Neural progenitor cell (in vitro differentiated cells): ENCODE results near the gene MBD1. TPM values are rescaled to one million over a fixed set of nuclear protein-coding genes. Genes with fewer than 3 reads are reported as not detected.
A peak's percentile ranks its signal among the peaks of the same experiment; 100 is the strongest.

ENCODE experiments used
- DNase-seq: peaks from one replicate; pipeline ENCODE4 v3.0.0-alpha.2; 2016; ENCODE audit warnings: low spot score
- H2AFZ ChIP-seq: fragments of 200-600 bp; sonication (generic); replicated peaks from 2 replicates; pipeline ENCODE4 v1.6.1; 2016; ENCODE audit warnings: antibody characterized with exemption
- H3F3A ChIP-seq: fragments of 200-600 bp; sonication (generic); 2 replicates; pipeline ENCODE4 v1.6.1; 2016; ENCODE audit warnings: antibody characterized with exemption, low read depth
- H3K27ac ChIP-seq: fragments of 200-600 bp; sonication (generic); 2 replicates; pipeline ENCODE4 v1.5.1; 2016; ENCODE audit warnings: mild to moderate bottlenecking
- H3K27me3 ChIP-seq: fragments of 200-600 bp; sonication (generic); 2 replicates; pipeline ENCODE4 v1.6.1; 2016; ENCODE audit warnings: mild to moderate bottlenecking, moderate library complexity
- H3K36me3 ChIP-seq: fragments of 200-600 bp; sonication (generic); 2 replicates; pipeline ENCODE4 v1.5.1; 2016
- H3K4me1 ChIP-seq: fragments of 200-600 bp; sonication (generic); 2 replicates; pipeline ENCODE4 v1.6.1; 2016; ENCODE audit warnings: mixed run types
- H3K4me2 ChIP-seq: fragments of 200-600 bp; sonication (generic); 2 replicates; pipeline ENCODE4 v1.6.1; 2016
- H3K4me3 ChIP-seq: fragments of 200-600 bp; sonication (generic); 2 replicates; pipeline ENCODE4 v1.5.1; 2016
- H3K79me2 ChIP-seq: fragments of 200-600 bp; sonication (generic); 2 replicates; pipeline ENCODE4 v1.6.1; 2016; ENCODE audit warnings: low read depth
- H3K9ac ChIP-seq: fragments of 200-600 bp; sonication (generic); 2 replicates; pipeline ENCODE4 v1.6.1; 2016
- H3K9me3 ChIP-seq: fragments of 200-600 bp; sonication (generic); 2 replicates; pipeline ENCODE4 v1.5.1; 2016; ENCODE audit warnings: low read depth
- H4K20me1 ChIP-seq: fragments of 200-600 bp; sonication (generic); 2 replicates; pipeline ENCODE4 v1.6.1; 2016; ENCODE audit warnings: low read depth
- H3K27ac Mint-ChIP-seq: 3 replicates; pipeline ENCODE4 v1.8.0; 2021; ENCODE audit warnings: mixed read lengths
- H3K27me3 Mint-ChIP-seq: 2 replicates; pipeline ENCODE4 v1.8.0; 2022; ENCODE audit warnings: low read depth, mild to moderate bottlenecking, inconsistent platforms, moderate library complexity, mixed read lengths; ENCODE audit not compliant: insufficient read depth
- H3K36me3 Mint-ChIP-seq: 3 replicates; pipeline ENCODE4 v1.8.0; 2021; ENCODE audit warnings: mixed read lengths
- H3K4me1 Mint-ChIP-seq: 3 replicates; pipeline ENCODE4 v1.8.0; 2021; ENCODE audit warnings: mixed read lengths
- H3K4me3 Mint-ChIP-seq: 3 replicates; pipeline ENCODE4 v1.8.0; 2021; ENCODE audit warnings: mild to moderate bottlenecking, moderate library complexity, mixed read lengths
- H3K9me3 Mint-ChIP-seq: 3 replicates; pipeline ENCODE4 v1.8.0; 2020; ENCODE audit warnings: mixed read lengths
- EZH2 ChIP-seq: fragments of 200-600 bp; sonication (generic); IDR thresholded peaks from 2 replicates; pipeline ENCODE4 v1.6.1; 2017; ENCODE audit warnings: antibody characterized with exemption, mild to moderate bottlenecking, moderate library complexity
- EZH2phosphoT487 ChIP-seq: fragments of 200-600 bp; sonication (generic); IDR thresholded peaks from 2 replicates; pipeline ENCODE4 v1.6.1; 2017; ENCODE audit warnings: antibody characterized with exemption
- total RNA-seq: library from RNA; depleted of rRNA; stranded (reverse); fragments of >200 nt; gene quantifications from 2 replicates; pipeline ENCODE4 v1.2.3, GENCODE V29; 2015; ENCODE audit warnings: low replicate concordance
- TF ChIP-seq, protein P1 (sequence below): fragments of 200-600 bp; sonication (generic); IDR thresholded peaks from 2 replicates; pipeline ENCODE4 v1.5.1; 2017; ENCODE audit warnings: antibody characterized with exemption, mild to moderate bottlenecking

Gene MBD1, protein sequence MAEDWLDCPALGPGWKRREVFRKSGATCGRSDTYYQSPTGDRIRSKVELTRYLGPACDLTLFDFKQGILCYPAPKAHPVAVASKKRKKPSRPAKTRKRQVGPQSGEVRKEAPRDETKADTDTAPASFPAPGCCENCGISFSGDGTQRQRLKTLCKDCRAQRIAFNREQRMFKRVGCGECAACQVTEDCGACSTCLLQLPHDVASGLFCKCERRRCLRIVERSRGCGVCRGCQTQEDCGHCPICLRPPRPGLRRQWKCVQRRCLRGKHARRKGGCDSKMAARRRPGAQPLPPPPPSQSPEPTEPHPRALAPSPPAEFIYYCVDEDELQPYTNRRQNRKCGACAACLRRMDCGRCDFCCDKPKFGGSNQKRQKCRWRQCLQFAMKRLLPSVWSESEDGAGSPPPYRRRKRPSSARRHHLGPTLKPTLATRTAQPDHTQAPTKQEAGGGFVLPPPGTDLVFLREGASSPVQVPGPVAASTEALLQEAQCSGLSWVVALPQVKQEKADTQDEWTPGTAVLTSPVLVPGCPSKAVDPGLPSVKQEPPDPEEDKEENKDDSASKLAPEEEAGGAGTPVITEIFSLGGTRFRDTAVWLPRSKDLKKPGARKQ
- 32.7 and 58.8 TPM in 2 replicates for total RNA-seq

DNA sequence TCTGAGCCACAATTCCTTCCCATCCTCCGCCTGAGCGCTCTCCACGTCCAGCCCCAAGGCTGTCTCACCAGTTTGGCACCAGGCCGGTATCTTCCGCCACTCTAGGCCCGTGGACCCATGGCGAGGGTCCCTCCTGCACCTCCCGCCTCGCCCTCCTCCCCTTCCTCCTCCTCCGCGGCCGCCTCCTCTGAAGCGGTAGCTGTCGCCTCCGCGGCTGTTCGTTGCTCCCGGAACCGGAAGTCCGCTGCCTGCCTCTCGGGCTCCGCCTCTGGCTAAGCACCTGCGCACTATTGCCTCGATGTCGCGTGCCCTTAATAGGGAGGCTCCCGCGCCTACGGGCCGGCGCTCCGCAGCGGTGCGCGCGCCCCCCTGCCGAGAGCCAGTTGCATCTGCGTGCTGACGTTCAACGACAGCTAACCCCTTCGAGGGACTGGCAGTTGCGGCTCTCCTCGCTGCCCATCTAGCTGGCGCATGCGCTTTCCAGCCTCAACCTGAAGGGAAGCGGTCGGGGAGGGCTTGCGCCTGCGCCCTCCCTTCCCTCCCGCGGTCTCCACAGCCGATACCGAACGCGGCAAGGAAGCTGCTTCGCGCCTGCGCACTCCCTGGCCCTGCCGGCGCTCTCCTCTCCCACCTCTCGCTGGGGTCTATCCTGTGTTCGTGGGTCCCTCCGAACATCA is at the start of gene MBD1:
TSS of gene MBD1 (minus strand) at position 229 of the 677 bp plus-strand sequence. CDS start 1,531 bp downstream, outside the sequence.
- H4K20me1 ChIP-seq, result peaks cover 10% of the 10 kb centered on the region
- H3K27ac Mint-ChIP-seq, result peak within 1 kb of the TSS; percentile 46
- H3K79me2 ChIP-seq, result peaks cover 29% of the 10 kb centered on the region
- peaks cover 7% of the 10 kb centered on the region for H3K36me3 ChIP-seq
- H3K9me3 Mint-ChIP-seq, result no peaks in the 10 kb centered on the region
- H3K4me1 ChIP-seq, result peaks cover 12% of the 10 kb centered on the region
- H3K27me3 Mint-ChIP-seq, result peaks cover 7% of the 10 kb centered on the region
- no peaks in the 10 kb centered on the region for H3K9me3 ChIP-seq
- peaks cover 11% of the 10 kb centered on the region for H3F3A ChIP-seq
- peak within 1 kb of the TSS; percentile 96 for H3K4me3 Mint-ChIP-seq
- peaks cover 31% of the 10 kb centered on the region for H3K36me3 Mint-ChIP-seq
- peak within 1 kb of the TSS; percentile 91 for H3K4me3 ChIP-seq
- H3K27me3 ChIP-seq, result no peaks in the 10 kb centered on the region
- peak; percentile 98 for DNase-seq
- peak within 1 kb of the TSS; percentile 79 for H3K27ac ChIP-seq
- peak within 1 kb of the TSS; percentile 99 for H2AFZ ChIP-seq
- H3K4me1 Mint-ChIP-seq, result peaks cover 22% of the 10 kb centered on the region
- H3K4me2 ChIP-seq, result peak within 1 kb of the TSS; percentile 87
- peak within 1 kb of the TSS; percentile 85 for H3K9ac ChIP-seq
- TF ChIP-seq EZH2phosphoT487, result no peak
- TF ChIP-seq, protein P1, sequence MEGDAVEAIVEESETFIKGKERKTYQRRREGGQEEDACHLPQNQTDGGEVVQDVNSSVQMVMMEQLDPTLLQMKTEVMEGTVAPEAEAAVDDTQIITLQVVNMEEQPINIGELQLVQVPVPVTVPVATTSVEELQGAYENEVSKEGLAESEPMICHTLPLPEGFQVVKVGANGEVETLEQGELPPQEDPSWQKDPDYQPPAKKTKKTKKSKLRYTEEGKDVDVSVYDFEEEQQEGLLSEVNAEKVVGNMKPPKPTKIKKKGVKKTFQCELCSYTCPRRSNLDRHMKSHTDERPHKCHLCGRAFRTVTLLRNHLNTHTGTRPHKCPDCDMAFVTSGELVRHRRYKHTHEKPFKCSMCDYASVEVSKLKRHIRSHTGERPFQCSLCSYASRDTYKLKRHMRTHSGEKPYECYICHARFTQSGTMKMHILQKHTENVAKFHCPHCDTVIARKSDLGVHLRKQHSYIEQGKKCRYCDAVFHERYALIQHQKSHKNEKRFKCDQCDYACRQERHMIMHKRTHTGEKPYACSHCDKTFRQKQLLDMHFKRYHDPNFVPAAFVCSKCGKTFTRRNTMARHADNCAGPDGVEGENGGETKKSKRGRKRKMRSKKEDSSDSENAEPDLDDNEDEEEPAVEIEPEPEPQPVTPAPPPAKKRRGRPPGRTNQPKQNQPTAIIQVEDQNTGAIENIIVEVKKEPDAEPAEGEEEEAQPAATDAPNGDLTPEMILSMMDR, result peak; percentile 28
- peak; percentile 6 for TF ChIP-seq EZH2

DNA sequence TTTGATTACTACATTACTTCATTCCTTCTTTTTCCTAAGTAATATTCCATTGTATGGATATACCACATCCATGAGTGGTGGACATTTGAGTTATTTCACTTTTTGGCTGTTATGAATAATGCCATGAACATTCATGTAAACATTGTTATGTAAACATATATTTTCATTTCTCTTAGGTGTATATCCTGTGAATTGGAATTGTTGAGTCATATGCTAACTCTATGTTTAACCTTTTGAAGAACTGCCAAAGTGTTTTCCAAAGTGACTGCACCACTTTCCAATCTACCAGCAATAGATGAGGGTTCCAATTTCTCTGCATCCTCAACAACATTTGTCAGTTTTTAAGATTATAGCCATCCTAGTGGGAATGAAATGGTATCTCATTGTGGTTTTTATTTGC is 48.9 kb upstream of the MBD1 start:
- no peaks in the 10 kb centered on the region for H3K27me3 ChIP-seq
- Mint-ChIP-seq H3K4me3 (no peak overlapping the region), H3K27me3 (no peaks in the 10 kb centered on the region), H3K36me3 (no peaks in the 10 kb centered on the region), H3K27ac (no peak overlapping the region), H3K4me1 (no peaks in the 10 kb centered on the region), H3K9me3 (peaks cover 3% of the 10 kb centered on the region)
- peaks cover 5% of the 10 kb centered on the region for H3K9me3 ChIP-seq
- no peaks in the 10 kb centered on the region for H4K20me1 ChIP-seq
- H3K9ac ChIP-seq, result no peak overlapping the region
- DNase-seq, result no peak
- H3K27ac ChIP-seq, result no peak overlapping the region
- TF ChIP-seq, protein P1, result no peak
- no peak for TF ChIP-seq EZH2phosphoT487
- TF ChIP-seq EZH2, result no peak
- H3K79me2 ChIP-seq, result no peaks in the 10 kb centered on the region
- H3K4me3 ChIP-seq, result no peak overlapping the region
- peaks cover 10% of the 10 kb centered on the region for H3K4me1 ChIP-seq
- H3F3A ChIP-seq, result no peaks in the 10 kb centered on the region
- H3K36me3 ChIP-seq, result no peaks in the 10 kb centered on the region
- no peak overlapping the region for H2AFZ ChIP-seq
- H3K4me2 ChIP-seq, result no peak overlapping the region

DNA sequence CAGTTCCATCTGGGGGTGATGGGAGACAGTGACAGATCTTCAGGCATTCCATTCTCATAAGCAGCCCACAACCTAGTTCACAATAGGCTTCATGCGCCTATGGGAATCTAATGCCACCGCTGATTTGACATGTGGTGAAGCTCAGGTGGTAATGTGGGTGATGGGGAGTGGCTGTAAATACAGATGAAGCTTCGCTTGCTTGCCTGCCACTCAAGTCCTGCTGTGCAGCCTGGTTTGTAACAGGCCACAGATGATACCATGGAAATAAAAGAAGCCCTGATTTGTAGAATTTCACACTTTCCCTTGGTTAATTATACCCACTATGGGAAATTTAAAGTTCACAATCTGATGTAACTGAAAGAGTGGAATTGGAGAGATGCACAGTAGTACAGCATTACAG is 46.7 kb upstream of the MBD1 start:
- Histone ChIP-seq H3K9me3 (peaks cover 5% of the 10 kb centered on the region), H2AFZ (no peak overlapping the region), H3K27me3 (no peaks in the 10 kb centered on the region), H4K20me1 (no peaks in the 10 kb centered on the region), H3K9ac (no peak overlapping the region), H3K79me2 (no peaks in the 10 kb centered on the region), H3K4me2 (no peak overlapping the region), H3F3A (no peaks in the 10 kb centered on the region), H3K4me1 (peaks cover 4% of the 10 kb centered on the region), H3K36me3 (no peaks in the 10 kb centered on the region), H3K27ac (no peak overlapping the region), H3K4me3 (no peak overlapping the region)
- no peak overlapping the region for H3K4me3 Mint-ChIP-seq
- H3K36me3 Mint-ChIP-seq, result no peaks in the 10 kb centered on the region
- TF ChIP-seq, protein P1, result no peak
- no peak for TF ChIP-seq EZH2
- TF ChIP-seq EZH2phosphoT487, result no peak
- no peaks in the 10 kb centered on the region for H3K27me3 Mint-ChIP-seq
- no peaks in the 10 kb centered on the region for H3K4me1 Mint-ChIP-seq
- peaks cover 3% of the 10 kb centered on the region for H3K9me3 Mint-ChIP-seq
- DNase-seq, result no peak
- no peak overlapping the region for H3K27ac Mint-ChIP-seq
